ENCODE data around the gene SEC63.

DNA sequence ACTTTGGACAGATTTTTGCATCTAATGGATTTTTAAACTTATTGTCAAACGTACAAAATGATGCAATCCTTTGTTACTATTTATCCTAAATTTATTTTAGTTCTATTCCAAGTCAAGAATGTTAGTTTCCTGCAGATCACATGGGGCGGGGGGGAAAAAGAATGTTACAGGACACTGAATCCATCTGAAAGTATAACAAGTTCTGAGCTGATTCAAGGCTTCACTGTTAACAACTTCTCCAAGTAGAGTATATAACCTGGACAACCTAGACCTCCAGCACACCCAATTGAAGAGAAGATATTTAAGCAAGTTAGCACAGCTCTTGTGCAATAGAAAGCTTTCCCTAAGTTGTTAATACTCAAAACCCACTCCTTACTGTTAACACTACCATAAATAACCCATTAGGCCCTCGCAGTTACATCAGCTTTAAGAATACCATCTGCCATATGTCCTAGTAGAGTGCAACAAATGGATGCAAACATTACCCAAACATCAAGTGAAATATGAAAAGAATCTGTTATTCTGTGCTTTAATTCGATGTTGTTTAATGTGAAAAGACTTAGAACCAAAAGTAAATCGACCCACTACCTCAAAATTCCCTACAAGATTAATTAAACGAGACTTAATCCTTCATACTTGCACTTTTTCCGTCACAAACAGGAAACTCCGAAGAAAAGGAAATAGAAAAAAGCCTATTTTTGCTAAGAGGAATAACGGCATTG is 1.3 kb downstream of the SEC63 start:
- TF ChIP-seq, protein P1, sequence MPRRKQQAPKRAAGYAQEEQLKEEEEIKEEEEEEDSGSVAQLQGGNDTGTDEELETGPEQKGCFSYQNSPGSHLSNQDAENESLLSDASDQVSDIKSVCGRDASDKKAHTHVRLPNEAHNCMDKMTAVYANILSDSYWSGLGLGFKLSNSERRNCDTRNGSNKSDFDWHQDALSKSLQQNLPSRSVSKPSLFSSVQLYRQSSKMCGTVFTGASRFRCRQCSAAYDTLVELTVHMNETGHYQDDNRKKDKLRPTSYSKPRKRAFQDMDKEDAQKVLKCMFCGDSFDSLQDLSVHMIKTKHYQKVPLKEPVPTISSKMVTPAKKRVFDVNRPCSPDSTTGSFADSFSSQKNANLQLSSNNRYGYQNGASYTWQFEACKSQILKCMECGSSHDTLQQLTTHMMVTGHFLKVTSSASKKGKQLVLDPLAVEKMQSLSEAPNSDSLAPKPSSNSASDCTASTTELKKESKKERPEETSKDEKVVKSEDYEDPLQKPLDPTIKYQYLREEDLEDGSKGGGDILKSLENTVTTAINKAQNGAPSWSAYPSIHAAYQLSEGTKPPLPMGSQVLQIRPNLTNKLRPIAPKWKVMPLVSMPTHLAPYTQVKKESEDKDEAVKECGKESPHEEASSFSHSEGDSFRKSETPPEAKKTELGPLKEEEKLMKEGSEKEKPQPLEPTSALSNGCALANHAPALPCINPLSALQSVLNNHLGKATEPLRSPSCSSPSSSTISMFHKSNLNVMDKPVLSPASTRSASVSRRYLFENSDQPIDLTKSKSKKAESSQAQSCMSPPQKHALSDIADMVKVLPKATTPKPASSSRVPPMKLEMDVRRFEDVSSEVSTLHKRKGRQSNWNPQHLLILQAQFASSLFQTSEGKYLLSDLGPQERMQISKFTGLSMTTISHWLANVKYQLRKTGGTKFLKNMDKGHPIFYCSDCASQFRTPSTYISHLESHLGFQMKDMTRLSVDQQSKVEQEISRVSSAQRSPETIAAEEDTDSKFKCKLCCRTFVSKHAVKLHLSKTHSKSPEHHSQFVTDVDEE (CRISPR knock-in tag; IDR thresholded peaks at IDR 0.05), result no peak
- TF ChIP-seq ZNF8 (CRISPR knock-in tag; IDR thresholded peaks at IDR 0.05), result no peak
- TF ChIP-seq, protein P2, sequence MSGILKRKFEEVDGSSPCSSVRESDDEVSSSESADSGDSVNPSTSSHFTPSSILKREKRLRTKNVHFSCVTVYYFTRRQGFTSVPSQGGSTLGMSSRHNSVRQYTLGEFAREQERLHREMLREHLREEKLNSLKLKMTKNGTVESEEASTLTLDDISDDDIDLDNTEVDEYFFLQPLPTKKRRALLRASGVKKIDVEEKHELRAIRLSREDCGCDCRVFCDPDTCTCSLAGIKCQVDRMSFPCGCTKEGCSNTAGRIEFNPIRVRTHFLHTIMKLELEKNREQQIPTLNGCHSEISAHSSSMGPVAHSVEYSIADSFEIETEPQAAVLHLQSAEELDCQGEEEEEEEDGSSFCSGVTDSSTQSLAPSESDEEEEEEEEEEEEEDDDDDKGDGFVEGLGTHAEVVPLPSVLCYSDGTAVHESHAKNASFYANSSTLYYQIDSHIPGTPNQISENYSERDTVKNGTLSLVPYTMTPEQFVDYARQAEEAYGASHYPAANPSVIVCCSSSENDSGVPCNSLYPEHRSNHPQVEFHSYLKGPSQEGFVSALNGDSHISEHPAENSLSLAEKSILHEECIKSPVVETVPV (CRISPR knock-in tag; IDR thresholded peaks at IDR 0.05), result no peak
- TF ChIP-seq, protein P3, sequence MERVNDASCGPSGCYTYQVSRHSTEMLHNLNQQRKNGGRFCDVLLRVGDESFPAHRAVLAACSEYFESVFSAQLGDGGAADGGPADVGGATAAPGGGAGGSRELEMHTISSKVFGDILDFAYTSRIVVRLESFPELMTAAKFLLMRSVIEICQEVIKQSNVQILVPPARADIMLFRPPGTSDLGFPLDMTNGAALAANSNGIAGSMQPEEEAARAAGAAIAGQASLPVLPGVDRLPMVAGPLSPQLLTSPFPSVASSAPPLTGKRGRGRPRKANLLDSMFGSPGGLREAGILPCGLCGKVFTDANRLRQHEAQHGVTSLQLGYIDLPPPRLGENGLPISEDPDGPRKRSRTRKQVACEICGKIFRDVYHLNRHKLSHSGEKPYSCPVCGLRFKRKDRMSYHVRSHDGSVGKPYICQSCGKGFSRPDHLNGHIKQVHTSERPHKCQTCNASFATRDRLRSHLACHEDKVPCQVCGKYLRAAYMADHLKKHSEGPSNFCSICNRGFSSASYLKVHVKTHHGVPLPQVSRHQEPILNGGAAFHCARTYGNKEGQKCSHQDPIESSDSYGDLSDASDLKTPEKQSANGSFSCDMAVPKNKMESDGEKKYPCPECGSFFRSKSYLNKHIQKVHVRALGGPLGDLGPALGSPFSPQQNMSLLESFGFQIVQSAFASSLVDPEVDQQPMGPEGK (CRISPR knock-in tag; IDR thresholded peaks at IDR 0.05; ENCODE audit: borderline replicate concordance), result no peak
- TF ChIP-seq ESRRG (CRISPR knock-in tag; IDR thresholded peaks at IDR 0.05), result no peak
- TF ChIP-seq ZFP30 (CRISPR knock-in tag; IDR thresholded peaks at IDR 0.05), result no peak
- no peak for TF ChIP-seq ARNTL (CRISPR knock-in tag; IDR thresholded peaks at IDR 0.05; ENCODE audit: borderline replicate concordance, low read depth)
- TF ChIP-seq RARB (CRISPR knock-in tag; IDR thresholded peaks at IDR 0.05), result no peak
- no peak for TF ChIP-seq GLIS3 (CRISPR knock-in tag; IDR thresholded peaks at IDR 0.05)
- TF ChIP-seq ISL1 (CRISPR knock-in tag; IDR thresholded peaks at IDR 0.05), result no peak
- TF ChIP-seq TOX (CRISPR knock-in tag; IDR thresholded peaks at IDR 0.05; ENCODE audit: borderline replicate concordance), result no peak
- TF ChIP-seq ZNF70 (CRISPR knock-in tag; IDR thresholded peaks at IDR 0.05), result no peak

All from SK-N-SH treated with all-trans-retinoic acid at 6 μM for 48 hours (cell line).